IMR-90 (cell line): ENCODE results near the gene KRTAP10-3. TPM values are rescaled to one million over a fixed set of nuclear protein-coding genes. Genes with fewer than 3 reads are reported as not detected.

ENCODE experiments used
- ATAC-seq: fragments of 200-7000 bp; cut with Tn5 transposase; 2 replicates; pipeline ENCODE4 v1.9.1; 2020; ENCODE audit warnings: low read depth, mild to moderate bottlenecking, moderate library complexity
- BruUV-seq: library from RNA; stranded (reverse); fragments of 400-500 nt; replicated peaks from 2 replicates; lab custom pipeline; 2021; lab: Mats Ljungman, UMichigan
- CTCF ChIA-PET: fragments of 300-600 bp; formaldehyde crosslinking; extraction: SDS; loops from one replicate; lab custom pipeline; 2021; ENCODE audit warnings: antibody characterized with exemption; lab: Yijun Ruan, JAX
- POLR2A ChIA-PET: fragments of 300-600 bp; sonication (Branson Sonifier 250); formaldehyde crosslinking; loops from one replicate; lab custom pipeline; 2022; ENCODE audit warnings: antibody characterized with exemption; ENCODE audit not compliant: unreplicated experiment; lab: Charles Lee
- DNase-seq: peaks from one replicate; pipeline ENCODE4 v3.0.0; 2013
- H2AFZ ChIP-seq: replicated peaks from 2 replicates; pipeline ENCODE3; 2013; ENCODE audit warnings: low read length, mild to moderate bottlenecking; ENCODE audit not compliant: poor library complexity
- H2AK5ac ChIP-seq: 2 replicates; pipeline ENCODE4 v1.6.1; 2013; ENCODE audit warnings: low read depth, low read length, inconsistent platforms
- H2AK9ac ChIP-seq: replicated peaks from 2 replicates; pipeline ENCODE3; 2013; ENCODE audit warnings: mild to moderate bottlenecking, low read depth, low read length, moderate library complexity; ENCODE audit not compliant: poor library complexity
- H2BK120ac ChIP-seq: 2 replicates; pipeline ENCODE4 v1.6.1; 2013; ENCODE audit warnings: low read depth, low read length, inconsistent platforms
- H2BK15ac ChIP-seq: 3 replicates; pipeline ENCODE4 v1.6.1; 2013; ENCODE audit warnings: low read depth, low read length, inconsistent platforms
- H2BK20ac ChIP-seq: 2 replicates; pipeline ENCODE4 v1.6.1; 2013; ENCODE audit warnings: low read depth, mild to moderate bottlenecking, inconsistent platforms, low read length, moderate library complexity
- H2BK5ac ChIP-seq: 2 replicates; pipeline ENCODE4 v1.6.1; 2013; ENCODE audit warnings: mild to moderate bottlenecking, low read depth, low read length, inconsistent platforms; ENCODE audit not compliant: poor library complexity, severe bottlenecking
- H3K14ac ChIP-seq: replicated peaks from 2 replicates; pipeline ENCODE4 v1.6.1; 2013; ENCODE audit warnings: low read depth, low read length, inconsistent platforms
- H3K18ac ChIP-seq: 2 replicates; pipeline ENCODE4 v1.6.1; 2013; ENCODE audit warnings: low read depth, low read length, control low read depth
- H3K23ac ChIP-seq: 2 replicates; pipeline ENCODE4 v1.6.1; 2013; ENCODE audit warnings: low read depth, low read length, inconsistent platforms
- H3K27ac ChIP-seq: 2 replicates; pipeline ENCODE4 v1.5.1; 2013; ENCODE audit warnings: mild to moderate bottlenecking, control low read depth, low read length; ENCODE audit not compliant: insufficient read depth
- H3K27me3 ChIP-seq: 2 replicates; pipeline ENCODE4 v1.6.1; 2013; ENCODE audit warnings: low read length; ENCODE audit not compliant: control insufficient read depth, insufficient read depth
- H3K36me3 ChIP-seq: 2 replicates; pipeline ENCODE4 v1.6.1; 2013; ENCODE audit warnings: low read length, mixed read lengths; ENCODE audit not compliant: control insufficient read depth, insufficient read depth
- H3K4ac ChIP-seq: 2 replicates; pipeline ENCODE4 v1.6.1; 2013; ENCODE audit warnings: low read depth, low read length, inconsistent platforms
- H3K4me1 ChIP-seq: 2 replicates; pipeline ENCODE4 v1.6.1; 2013; ENCODE audit warnings: low read length, mixed read lengths; ENCODE audit not compliant: control insufficient read depth, insufficient read depth
- H3K4me2 ChIP-seq: 2 replicates; pipeline ENCODE4 v1.6.1; 2013; ENCODE audit warnings: low read depth, mild to moderate bottlenecking, control low read depth, low read length, moderate library complexity
- H3K4me3 ChIP-seq: 2 replicates; pipeline ENCODE4 v1.5.1; 2013; ENCODE audit warnings: low read depth, mild to moderate bottlenecking, control low read depth, low read length, moderate library complexity; ENCODE audit not compliant: insufficient read depth
- H3K56ac ChIP-seq: 2 replicates; pipeline ENCODE4 v1.6.1; 2013; ENCODE audit warnings: low read length, inconsistent platforms; ENCODE audit not compliant: insufficient read depth; ENCODE audit errors: extremely low read depth
- H3K79me1 ChIP-seq, 2 experiments: 2 replicates each; pipeline ENCODE4 v1.6.1; 2013; ENCODE audit warnings: low read length in 2 of 2, inconsistent platforms in 1 of 2, low read depth in 1 of 2
- H3K9ac ChIP-seq: 2 replicates; pipeline ENCODE4 v1.6.1; 2013; ENCODE audit warnings: low read depth, low read length, control low read depth
- H3K9me1 ChIP-seq: 2 replicates; pipeline ENCODE4 v1.6.1; 2013; ENCODE audit warnings: low read length, inconsistent platforms; ENCODE audit not compliant: insufficient read depth
- H3K9me3 ChIP-seq: 2 replicates; pipeline ENCODE4 v1.6.1; 2013; ENCODE audit warnings: low read length; ENCODE audit not compliant: control insufficient read depth, insufficient read depth
- H4K20me1 ChIP-seq: 2 replicates; pipeline ENCODE4 v1.6.1; 2013; ENCODE audit warnings: low read length, inconsistent platforms; ENCODE audit not compliant: insufficient read depth
- H4K5ac ChIP-seq: 2 replicates; pipeline ENCODE4 v1.6.1; 2013; ENCODE audit warnings: mild to moderate bottlenecking, low read depth, low read length, control low read depth
- H4K8ac ChIP-seq, 2 experiments: 2 replicates each; pipeline ENCODE4 v1.6.1; 2013; ENCODE audit warnings: low read depth in 2 of 2, low read length in 2 of 2, control low read depth in 1 of 2, inconsistent platforms in 1 of 2
- H4K91ac ChIP-seq: 2 replicates; pipeline ENCODE4 v1.6.1; 2013; ENCODE audit warnings: low read depth, low read length, inconsistent platforms; ENCODE audit not compliant: insufficient read depth
- POLR2A ChIP-seq: IDR thresholded peaks from 2 replicates; pipeline ENCODE4 v1.6.1; 2012; ENCODE audit warnings: mild to moderate bottlenecking, low read depth, low read length
- WGBS, 2 experiments: methylation state at CpG; one replicate each; pipeline versions ENCODE4 v1.1.5 to v1.1.7; 2013; ENCODE audit warnings: missing lambda C conversion rate in 2 of 2; ENCODE audit not compliant: insufficient read length in 1 of 2; ENCODE audit errors: extremely low coverage in 2 of 2; 5-methylcytosine and 5-hydroxymethylcytosine counted together
- dilution Hi-C: fragments of 300-500 bp; cut with HindIII; formaldehyde crosslinking; loops from one replicate; pipeline ENCODE4 v1.14.3; 2018; ENCODE audit warnings: low sequenced_read_pairs; ENCODE audit not compliant: unreplicated experiment
- in situ Hi-C: fragments of 300-500 bp; cut with MboI; formaldehyde crosslinking; loops from 3 replicates; pipeline ENCODE4 v1.14.3; 2019; ENCODE audit warnings: low sequenced_read_pairs, inconsistent platforms, mixed read lengths
- intact Hi-C: fragments of 100-400 bp; cut with micrococcal nuclease; formaldehyde crosslinking; loops from 2 replicates; pipeline ENCODE4 v1.10.0; 2022
- polyA plus RNA-seq, 3 experiments: library from polyadenylated mRNA; depleted of rRNA; stranded (reverse); fragments of >200 nt; gene quantifications; 2 replicates each; pipeline ENCODE4 v1.2.3, GENCODE V29; 2012; ENCODE audit warnings: low replicate concordance in 1 of 3
- total RNA-seq: library from RNA; depleted of rRNA; stranded (reverse); fragments of >200 nt; gene quantifications from 2 replicates; pipeline ENCODE4 v1.2.3, GENCODE V29; 2012

Gene KRTAP10-3
- total and polyA plus RNA-seq, 2 of the 4 experiments (the other 2 are of a cell fraction): not detected

DNA sequence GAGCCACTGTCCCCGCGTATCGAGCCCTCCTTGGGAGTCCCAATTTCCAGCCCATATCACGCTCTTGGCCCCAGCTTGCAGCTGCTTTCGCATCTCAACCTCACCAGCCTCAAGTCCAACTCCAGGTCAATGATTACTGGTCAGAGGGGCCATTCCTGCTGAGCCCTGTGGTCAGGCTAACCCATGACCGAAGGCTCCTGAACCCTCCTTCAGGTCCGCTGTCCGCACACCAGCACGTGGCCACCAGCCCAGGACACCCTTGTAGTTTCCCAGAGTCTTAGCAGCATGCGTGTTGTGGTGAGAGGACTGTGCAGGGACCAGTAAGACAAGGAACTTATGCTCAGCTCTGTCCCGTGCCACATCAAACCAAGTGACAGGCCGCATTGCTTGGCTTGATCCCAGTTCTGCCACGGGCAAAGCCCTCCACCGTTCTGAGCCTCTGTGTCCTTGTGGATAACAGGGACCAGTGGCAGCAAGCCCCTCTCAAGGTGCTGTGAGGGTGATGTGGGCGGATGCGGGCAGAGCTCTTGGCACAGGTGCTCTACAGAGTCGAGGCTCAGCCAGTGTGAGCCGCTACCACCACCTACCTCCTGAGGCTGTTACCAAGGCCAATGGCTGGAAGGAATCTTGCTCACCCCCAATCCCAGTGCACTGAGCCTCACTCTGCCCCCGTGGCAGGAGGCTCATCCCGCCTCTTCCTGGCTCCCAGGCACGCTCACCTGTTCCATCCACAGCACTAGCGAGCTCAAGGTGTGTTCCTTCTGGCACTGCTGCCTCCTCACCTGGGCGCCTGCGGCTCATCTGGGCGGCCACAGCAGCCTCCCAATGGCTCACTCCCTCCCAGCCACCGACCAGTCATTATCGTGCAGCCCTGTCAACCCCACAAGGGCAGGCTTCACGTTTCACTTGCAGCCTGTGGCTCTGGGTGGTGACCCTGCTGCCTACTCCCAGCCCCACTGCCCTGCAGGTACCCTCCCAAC, 39.0 kb downstream of the KRTAP10-3 start:
- Histone ChIP-seq H3K18ac (no peak overlapping the region), H3K14ac (no peak overlapping the region), H3K27ac (no peak overlapping the region), H3K56ac (no peak overlapping the region), H2BK15ac (no peak overlapping the region), H3K4me1 (no peaks in the 10 kb centered on the region), H4K8ac (no peak overlapping the region), H3K4me2 (no peak overlapping the region), H3K27me3 (no peaks in the 10 kb centered on the region), H3K23ac (no peak overlapping the region), H4K91ac (no peak overlapping the region), H2BK20ac (no peak overlapping the region), H3K9me1 (no peaks in the 10 kb centered on the region), H3K36me3 (no peaks in the 10 kb centered on the region), H3K9ac (no peak overlapping the region), H3K4me3 (no peak overlapping the region), H3K4ac (no peak overlapping the region), H4K20me1 (no peaks in the 10 kb centered on the region), H4K5ac (no peak overlapping the region), H3K9me3 (peaks cover 11% of the 10 kb centered on the region), H2AK9ac (no peak overlapping the region), H2AK5ac (no peak overlapping the region), H2BK120ac (no peak overlapping the region), H3K79me1 (no peaks in the 10 kb centered on the region), H2BK5ac (no peak overlapping the region), H2AFZ (no peak overlapping the region)
- ATAC-seq (no peak), DNase-seq (no peak)
- 83% methylated on average over 13 of the region's 28 CpGs; no CpG with 5 or more reads in 1 of the 2 experiments for WGBS, 2 experiments
- in situ Hi-C loops (loop anchor here (25.0 kb wide), 1 partner anchor 418 kb away; the partner anchor contains the start of gene SLX9), dilution Hi-C loops (no loop called here), intact Hi-C loops (no loop called here)
- no TSS peak for BruUV-seq
- ChIA-PET CTCF (no interaction called here), POLR2A (no interaction called here)
- no peak for TF ChIP-seq POLR2A
